ENCODE results near the gene FOXF2.

- no peak for TF ChIP-seq POLR2AphosphoS5 (IDR thresholded peaks at IDR 0.05)
- TF ChIP-seq CTCF (IDR thresholded peaks at IDR 0.05): no peak
- no peak for TF ChIP-seq EP300 (IDR thresholded peaks at IDR 0.05)
- TF ChIP-seq POLR2A (IDR thresholded peaks at IDR 0.05): no peak
These were observed 1.8 kb downstream of the FOXF2 start for GRCh38 chr6:1390946-1391799.
